CD4-positive, alpha-beta T cell treated with Interleukin-6 for 4 hours (primary cell): ENCODE results near the gene ARHGEF10L.

ENCODE experiments used
- DNase-seq: peaks from one replicate; pipeline ENCODE4 v3.0.0-alpha.2; 2020; ENCODE audit warnings: mixed read lengths

Gene ARHGEF10L

DNA sequence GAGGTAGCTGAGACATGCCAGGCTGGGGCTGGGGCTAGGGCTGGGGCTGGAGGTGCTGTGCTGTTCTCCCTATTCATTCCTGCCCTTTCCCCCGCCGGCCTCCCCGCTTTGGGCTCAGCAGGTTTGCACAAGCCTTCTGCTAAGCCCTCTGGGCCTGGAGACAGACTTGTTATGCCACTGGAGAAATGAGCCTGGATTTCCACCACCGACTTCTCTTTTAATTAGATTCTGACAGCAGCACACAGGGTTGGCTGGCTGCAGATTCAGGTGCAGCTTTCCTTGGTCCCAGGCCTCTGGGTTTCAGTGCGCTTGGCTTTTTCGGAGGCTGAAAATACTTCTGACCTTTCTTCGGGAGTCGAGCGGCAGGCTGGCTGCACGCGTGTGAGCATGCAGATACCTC lies 144.1 kb downstream of the ARHGEF10L start:
- no peak for DNase-seq

DNA sequence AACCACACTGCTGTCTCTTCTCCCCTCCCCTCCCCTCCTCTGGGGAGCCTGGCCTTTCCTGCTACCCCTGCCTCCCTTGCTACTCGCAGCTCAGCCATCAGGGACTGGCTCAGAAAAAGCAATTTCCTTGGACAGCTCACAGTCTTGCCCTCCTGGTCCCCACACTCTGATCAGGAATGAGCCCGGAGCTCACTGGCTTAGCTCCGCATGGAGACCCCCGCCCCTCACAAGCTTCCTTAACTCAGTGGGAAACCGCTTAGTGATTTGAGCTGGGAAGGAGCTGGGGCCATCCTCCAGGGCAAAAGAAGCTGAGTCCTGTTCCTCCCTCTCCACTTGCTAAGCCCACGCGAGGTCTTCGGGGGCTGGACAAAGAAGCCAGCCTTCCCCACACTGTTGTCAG lies 145.3 kb downstream of the ARHGEF10L start:
- no peak for DNase-seq

DNA sequence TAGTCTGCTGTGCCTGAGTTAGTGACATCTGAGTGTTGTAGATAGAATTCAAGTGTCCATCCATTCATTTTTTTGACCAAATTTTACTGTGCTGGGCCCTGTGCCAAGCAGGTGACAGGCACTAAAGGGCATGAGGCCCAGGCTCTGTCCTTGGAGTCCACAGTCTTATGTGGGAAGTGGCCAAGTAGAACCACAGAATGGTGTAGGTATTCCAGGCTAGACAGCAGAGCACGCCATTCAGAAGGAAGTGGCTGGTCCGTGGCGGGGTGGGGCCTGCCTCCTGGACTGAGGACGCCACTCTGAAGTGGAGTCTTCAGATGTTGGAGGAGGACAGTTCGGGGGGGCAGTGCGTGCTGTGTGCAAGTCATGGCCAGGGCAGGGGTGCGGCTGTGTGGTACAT lies 146.8 kb downstream of the ARHGEF10L start:
- no peak for DNase-seq

DNA sequence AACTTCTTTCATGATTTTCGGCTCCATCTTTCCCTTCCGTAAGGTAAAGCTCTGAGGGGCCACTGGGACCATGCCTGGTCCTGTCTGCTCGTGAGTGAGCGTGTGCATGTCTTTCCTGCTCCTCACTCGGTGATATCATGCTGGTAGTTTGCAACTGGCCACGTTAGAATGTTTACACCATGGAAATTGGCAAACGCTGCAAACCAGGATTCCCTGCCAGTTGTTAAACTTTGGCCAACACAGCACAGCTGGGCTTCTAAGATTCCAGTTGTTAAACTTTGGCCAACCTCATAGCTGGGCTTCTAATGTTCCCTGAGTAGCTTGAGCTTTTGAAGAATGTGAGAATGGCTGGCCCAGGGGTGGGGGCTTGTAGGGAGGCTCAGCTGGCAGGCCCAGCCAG lies 147.6 kb downstream of the ARHGEF10L start:
- DNase-seq = no peak

DNA sequence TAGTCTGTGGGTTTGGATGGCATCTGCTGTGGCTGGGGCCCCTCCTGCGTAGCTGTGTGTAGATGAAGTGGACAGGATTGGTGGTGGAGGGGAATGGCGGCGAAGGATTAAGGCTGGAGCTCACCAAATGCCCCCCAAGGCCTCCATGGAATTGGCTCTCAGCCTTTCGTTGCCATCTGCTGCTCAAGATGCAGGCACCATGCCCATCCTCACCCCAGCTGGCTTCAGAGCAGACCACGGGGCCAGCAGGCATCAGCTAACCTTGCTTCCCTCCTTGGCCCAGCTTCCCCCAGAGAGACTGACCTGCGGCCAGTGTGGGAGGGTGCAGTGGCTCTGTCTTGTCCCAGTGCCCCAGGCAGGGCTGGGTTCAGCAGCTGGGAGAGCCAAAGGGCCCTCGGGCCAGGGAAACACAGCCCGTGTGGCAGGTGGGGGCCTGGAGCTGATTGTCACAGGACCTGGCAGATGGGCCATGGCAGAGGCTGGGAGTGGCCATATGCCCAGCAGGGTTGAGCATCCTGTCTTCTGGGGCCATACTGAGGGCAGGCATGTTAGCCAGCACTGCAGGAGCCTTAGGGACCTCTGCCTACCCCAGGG lies 148.8 kb downstream of the ARHGEF10L start:
- DNase-seq = no peak

DNA sequence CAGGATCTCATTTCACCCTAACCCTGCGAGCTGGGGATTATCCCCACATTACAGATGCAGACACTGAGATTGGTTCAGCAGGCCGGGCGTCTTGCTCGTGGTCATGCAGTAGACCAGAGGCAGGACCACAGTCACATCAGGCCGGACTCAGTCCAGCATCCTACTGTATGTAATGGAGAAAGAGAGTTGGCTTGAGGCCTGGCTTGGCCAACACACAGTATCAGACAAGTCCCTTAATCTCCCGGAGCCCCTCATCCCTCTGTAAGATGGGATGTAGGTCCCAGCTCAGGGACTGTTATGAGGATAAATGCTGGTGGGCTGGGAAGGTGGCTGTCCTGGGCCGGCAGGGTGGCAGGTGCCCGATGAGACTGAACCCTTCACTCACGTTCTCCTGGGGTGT lies 149.5 kb downstream of the ARHGEF10L start:
- no peak for DNase-seq

DNA sequence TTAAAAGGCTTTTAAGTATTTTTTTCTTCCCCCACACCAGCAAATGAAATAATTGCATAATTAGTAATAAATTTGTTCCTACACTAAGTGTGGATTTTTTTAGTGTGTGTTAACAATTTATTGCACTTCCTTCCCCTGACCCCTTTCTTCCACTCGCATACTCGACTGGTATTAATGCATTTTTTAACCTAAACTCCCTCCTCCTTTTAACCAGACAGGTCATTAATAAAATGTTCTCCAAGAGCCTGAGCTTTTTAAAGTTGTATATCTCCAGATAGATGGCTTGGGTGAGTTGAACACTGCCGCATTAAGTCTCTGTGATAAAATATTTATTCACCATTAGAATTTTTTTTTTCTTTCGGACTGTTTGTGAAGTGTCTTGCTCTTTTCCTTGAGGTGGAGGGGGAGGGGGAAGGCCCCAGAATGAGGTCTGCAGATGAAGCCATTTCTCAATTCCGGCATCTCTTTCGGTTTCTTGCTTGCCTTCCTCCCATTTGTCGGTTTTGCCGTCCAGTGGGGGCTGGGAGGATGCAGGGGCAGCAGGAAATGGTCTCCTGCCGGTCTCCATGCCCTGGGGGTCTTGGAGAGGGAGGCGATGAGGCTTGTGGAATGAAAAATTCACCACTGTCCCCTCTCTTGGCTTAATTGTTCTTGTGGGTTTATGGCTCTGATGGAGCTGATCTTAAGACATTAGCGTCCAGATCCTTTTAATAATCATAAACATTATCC lies 151.6 kb downstream of the ARHGEF10L start:
- no peak for DNase-seq

DNA sequence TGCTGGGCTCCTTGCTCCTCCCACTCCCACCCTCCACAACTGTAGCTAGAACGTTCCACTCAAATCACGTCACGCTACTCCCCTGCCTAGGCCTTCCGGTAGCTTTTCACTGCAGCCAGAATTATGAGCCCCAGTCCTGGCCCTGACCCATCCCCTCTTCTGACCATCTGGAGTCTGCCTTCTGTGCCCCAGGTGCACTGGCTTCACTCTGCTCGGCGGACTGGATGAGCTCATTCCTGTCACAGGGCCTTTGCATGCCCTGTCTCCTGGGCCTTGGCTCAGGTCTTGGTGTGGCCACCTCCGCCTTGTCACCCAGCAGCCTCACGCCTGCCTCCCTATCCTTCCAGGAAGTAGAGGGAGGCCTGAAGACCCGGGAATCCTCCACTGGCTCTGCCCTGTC lies 153.1 kb downstream of the ARHGEF10L start:
- no peak for DNase-seq

DNA sequence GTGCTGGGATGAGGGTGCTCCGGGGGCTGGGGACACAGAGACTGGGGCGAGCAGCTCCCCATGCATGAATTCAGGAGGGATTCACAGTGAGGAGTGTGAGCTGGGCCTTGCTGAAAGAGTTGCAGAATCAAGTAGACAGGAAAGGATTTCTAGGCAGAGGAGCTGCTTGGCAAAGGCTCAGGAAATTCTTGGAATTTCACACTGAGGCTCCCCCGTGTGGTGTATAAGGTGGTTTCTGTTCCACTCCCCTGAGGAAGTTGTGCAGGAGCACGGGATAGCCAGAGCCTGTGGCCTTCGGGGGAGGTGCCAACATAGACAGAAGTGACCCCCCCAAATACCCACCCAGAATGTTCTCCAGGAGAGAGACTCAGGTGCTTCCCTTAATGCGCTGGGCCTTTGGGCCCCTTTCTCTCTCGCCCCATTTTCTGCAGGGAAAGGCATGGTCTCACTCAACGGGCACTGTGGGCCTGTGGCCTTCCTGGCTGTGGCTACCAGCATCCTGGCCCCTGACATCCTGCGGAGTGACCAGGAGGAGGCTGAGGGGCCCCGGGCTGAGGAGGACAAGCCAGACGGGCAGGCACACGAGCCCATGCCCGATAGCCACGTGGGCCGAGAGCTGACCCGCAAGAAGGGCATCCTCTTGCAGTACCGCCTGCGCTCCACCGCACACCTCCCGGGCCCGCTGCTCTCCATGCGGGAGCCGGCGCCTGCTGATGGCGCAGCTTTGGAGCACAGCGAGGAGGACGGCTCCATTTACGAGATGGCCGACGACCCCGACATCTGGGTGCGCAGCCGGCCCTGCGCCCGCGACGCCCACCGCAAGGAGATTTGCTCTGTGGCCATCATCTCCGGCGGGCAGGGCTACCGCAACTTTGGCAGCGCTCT lies 157.2 kb downstream of the ARHGEF10L start:
- DNase-seq = no peak

DNA sequence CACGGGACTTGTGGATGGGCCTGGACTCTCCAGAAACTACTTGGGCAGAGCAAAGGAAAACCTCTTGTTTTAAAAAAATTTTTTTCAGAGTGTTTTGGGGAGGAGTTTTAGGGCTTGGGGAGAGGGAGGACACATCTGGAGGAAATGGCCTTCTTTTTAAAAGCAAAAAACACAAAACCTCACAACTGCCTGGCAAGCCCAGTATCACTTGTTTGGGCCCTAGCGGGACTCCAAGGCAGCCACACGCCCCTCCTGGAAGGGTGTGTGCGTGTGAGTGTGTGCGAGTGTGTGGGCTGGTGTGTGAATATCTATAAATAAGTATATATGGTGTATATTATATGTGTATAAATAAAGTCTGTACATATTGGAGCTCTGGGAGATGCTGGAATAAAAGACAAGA lies 158.0 kb downstream of the ARHGEF10L start:
- DNase-seq = no peak

DNA sequence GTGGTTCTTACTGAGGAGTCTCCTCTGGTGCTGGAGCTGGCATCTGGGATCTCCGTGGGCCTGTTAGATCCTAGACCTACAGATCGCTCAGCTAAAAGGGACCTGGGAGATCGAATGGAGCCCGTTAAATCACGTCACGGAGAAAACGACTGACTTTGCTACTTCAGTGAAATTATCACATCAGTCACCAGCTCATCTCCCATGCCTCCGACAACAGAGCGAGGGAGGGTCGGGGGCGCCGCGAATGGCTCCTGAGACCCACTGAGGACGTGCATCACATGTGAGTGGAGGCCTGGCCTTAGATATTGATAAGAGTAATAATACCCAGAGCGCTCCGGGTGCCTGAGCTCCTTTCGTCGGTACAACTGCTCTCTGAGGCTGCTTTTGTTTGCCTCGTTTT lies 160.1 kb downstream of the ARHGEF10L start:
- DNase-seq = no peak

DNA sequence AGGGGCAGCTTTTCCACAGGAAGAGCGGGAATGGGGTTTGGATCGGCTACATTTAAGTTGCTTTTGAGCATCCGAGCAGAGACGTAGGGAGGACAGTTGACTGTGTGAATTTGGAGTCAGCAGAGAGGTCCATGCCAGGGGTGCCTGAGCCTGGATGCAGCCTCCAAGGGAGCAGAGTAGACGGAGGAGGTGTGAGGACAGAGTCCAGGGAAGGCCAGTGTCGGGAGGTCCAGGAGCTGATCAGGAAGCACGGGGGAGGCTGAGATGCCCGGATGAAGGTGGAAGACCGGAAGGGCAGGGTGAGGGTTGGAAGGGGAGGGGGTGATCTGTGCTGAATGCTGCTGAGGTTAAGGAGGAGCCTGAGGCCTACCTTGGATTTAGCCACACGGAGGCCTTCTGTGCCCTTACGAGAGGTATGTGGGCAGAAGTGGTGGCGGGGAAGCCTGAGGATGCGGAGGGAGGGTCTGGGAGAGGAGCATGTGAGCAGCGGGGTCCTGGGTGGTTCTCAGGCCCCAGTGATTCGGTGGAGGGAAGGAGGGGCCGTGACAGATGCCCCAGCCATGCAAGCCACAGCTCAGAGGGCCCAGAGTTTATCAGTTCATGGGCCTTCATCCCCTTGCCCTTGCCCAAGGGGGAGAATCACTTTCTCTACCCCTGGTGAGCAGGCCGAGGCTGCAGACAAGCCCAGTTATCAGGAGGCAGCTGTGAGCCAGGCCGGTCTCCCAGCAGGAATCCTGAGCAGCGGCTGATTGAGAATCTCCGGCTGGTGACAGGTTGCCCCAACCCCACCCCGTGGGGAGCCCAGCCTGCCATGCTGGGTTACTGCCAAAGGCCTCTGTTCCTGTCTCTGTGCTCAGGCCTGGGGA lies 161.7 kb downstream of the ARHGEF10L start:
- DNase-seq = no peak

DNA sequence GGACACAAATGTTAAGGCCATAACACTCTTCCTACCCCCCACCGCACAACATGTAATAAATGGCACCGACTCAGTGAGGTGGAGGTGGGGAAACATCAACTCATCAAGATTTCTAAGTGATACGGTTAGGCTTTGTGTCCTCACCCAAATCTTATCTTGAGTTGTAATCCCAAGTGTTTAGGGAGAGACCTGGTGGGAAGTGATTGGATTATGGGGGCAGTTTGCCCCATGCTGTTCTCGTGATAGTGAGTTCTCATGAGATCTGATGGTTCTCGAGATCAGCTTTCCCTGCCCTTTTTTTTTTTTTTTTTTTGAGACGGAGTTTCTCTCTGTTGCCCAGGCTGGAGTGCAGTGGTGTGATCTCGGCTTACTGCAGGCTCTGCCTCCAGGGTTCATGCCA lies 164.7 kb downstream of the ARHGEF10L start:
- no peak for DNase-seq

DNA sequence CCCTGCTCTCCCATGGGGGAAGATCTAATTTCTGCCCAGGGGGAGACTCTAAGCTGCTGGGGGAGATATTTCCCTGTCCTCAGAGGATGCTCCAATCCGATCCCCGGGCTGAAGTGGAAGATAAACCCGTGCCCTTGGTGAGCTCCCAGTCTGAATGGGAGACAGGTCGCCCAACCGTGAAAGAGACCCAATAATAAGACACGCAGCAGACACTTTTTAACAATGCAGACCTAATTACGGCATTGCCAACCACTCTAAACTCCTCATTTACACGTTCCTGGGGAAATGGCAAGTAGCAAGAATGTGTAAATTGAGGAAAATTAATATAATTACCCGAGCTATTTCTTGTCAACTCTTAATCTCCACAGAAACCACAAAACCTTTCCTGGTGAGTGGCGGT lies 166.9 kb downstream of the ARHGEF10L start:
- no peak for DNase-seq

DNA sequence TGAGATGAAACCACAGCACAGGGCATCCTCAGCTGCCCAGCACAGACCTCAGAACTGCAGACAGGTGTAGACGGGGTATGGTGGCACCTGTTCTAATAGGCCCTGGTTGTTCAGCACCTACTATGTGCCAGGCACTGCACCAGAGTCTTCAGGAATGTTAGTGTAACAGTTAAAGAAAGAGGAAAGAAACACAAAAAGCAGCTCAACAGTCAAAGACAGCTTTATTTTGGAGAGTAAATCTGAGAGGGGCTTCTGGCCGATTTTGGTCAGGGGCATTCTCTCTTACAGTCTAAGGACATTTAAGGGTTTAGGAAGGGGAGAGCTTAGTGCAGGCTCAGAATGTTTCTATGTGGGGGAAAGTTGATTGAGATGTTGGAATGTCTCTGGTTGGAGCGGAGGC lies 170.5 kb downstream of the ARHGEF10L start:
- DNase-seq = no peak

DNA sequence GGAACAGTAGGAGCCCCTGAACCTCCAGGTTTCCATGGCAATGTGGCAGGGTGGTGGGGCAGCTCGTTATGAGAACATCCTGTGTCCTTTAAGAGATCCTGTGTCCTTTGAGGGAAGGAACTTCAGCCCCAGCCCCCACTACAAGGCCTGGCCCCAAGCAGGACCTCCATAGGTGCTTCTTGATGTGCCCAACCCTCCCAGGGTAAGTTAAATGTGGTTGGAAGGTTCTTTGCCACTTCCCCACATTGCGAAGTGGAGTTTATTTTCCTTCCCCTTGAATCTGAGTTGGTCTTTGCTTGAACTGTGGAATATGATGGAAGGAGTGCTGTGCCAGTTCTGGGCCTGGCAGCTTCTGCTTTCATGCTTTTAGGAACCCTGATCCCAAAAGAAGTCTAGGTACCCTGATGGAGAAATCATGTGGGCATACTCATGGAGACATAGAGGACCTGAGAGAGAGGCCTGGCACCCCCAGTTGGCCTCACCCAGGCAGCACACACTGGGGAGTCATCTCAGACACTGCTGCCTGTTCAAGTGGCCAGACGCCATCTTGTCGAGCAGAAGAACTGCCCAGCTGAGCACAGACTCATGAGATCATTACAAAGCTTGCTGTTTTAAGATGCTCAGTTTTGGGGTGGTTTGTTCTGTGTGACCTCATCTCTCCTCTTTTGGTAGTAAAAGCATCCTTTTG lies 171.5 kb downstream of the ARHGEF10L start:
- DNase-seq = no peak

DNA sequence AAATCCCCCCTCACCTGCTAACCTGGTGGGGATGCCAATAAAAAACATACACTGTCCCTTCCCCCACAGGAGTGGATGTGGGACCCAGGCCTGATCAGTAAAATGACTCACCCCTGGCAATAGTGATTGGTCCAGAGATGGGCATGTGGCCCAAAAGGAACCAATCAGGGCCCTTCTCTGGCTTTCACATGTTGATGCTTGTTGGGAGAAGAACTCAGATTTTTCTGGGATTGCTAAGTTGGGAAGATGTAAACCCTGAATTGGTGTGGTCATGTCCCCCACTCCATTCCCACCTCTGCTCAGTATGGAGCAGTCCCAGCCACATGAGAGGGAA lies 172.0 kb downstream of the ARHGEF10L start:
- no peak for DNase-seq

DNA sequence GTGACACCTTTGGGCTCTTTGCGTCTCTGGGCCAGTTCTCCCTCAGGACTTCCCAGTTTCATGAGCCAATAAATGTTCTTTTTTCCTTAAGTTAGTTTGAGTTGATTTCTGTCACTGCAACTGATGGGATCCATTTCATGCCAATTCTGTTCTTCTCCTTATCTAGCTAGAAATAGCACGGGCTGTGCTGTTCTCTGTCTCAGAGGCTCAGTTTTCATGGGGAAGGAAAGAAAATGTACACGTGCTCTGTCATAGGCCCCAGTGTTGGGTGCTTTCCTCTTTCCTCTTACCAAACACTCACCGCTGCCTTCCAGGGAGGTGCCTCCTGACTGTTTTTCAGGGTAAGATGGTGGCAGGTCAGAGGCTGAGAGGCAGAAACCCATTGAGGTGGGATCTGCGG lies 172.4 kb downstream of the ARHGEF10L start:
- DNase-seq = no peak

DNA sequence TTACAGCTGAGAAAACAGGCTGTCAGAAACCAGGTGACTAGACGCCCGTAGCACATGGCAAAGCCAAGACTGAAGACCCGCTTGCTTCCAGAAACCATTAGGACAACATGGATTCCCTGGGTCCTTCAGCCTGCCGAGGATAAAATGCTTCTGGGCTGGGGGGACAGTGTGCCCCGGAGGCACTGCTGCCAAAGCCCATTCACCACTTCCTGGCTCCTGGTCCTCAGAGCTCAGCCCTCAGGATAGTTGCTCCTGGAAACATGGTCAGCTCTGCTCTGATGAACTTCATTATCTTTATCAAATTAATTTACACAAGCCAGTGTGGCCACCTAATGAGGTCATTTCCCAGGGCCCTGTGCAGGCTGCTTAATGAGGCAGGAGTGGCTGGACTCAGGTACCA lies 174.5 kb downstream of the ARHGEF10L start:
- no peak for DNase-seq

DNA sequence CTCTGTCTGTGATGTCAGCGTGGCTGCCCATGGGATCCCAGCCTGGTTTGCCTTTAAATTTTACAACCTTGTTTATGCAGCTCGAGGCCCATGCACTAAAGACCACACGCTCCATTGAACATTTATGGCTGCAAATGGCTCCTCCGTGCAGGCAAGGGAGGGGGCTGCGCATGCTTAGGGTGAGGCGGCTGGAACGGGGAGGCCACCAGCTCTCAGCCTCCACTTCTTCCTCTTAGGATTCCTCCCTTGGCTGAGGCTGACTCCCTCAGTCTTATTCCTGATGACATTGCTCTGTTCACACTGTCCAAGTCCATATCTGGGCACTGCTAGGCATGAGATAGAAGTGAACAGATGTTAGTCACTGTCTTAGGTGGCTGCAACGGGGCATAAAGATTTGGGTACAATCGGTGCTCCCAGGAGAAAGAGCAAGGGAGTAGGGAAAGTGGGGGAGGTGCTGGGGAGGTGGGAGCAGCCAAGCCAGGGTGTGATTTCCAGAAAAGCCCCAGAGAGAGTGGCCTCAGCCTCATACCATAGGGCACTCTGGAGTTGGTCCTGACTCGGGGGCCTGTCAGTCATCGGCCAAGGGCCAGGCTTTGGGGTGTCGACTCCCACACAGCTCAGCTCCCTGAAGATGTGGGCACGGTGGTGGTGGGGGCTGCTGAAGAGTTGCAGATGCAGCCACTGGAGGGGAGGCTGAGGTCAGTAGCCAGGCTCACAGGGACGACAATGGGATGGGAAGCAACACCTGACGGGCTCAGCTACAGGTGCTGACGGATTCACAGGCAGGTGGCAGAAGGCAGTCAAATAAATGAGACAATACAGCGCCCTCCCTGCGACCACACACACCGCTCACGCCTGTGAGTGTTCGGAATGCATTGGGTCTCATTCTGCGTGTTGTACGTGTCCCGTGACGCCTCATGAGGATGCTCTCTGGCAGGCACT lies 178.4 kb downstream of the ARHGEF10L start:
- DNase-seq = no peak

DNA sequence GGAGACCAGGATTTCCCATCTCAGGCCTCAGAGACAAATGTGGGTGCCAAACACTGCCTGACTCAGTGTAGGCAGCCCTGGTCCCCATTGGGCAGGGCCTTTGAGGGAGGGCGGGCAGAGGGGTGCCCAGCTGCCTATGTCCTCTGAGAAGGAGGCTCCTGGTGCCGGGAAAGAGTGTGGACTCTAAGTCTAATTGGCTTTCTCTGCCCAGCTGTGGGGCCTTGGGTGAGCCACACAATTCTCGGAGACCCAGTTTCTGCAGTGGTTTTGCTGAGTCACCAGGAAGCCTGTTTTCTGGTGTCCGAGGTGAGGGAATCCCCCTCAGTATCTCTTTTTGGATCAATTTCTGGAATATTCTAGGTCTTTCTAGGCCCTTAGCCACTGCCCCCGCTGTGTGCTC lies 180.4 kb downstream of the ARHGEF10L start:
- DNase-seq = no peak
